Islet of Langerhans (tissue), 1 donor: Measurements from ENCODE around the gene SLC2A4.
"Not testable (repeated sequence)": the region's sequence is repeated elsewhere in the genome, so short reads cannot be mapped to it uniquely, and the experiment has no call there.

Experiments
- FAIRE-seq: peaks from one replicate; lab custom pipeline; 2011; peaks lifted over from hg19 to GRCh38; lab: Jason Lieb, UNC

SLC2A4 gene

GRCh38 chr17:7281074-7281952 is at the start of gene SLC2A4:
SLC2A4 (plus strand) TSS chr17:7281718; CDS start chr17:7281935, 217 bp downstream.
- FAIRE-seq, result no peak

GRCh38 chr17:7232114-7232513 is 49.4 kb upstream of the SLC2A4 start:
- no peak for FAIRE-seq

DNA sequence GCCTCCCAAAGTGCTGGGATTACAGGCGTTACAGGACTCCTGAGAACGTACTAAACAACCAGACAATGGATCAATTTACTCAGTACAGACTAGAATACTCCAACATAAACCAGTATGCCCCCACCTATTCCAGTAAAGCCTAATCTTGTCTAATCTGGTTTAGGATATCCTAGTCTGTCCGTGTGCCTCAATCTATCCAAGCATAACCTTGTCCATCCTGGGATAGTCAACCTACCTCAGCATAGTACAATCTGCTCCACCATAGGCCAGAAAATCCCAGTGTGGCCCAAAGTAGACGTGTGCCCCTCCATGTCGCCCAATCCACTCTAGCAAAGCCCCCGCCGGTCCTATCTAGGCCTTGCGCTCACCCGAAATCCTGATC is 47.8 kb upstream of the SLC2A4 start:
- FAIRE-seq, result no peak

DNA sequence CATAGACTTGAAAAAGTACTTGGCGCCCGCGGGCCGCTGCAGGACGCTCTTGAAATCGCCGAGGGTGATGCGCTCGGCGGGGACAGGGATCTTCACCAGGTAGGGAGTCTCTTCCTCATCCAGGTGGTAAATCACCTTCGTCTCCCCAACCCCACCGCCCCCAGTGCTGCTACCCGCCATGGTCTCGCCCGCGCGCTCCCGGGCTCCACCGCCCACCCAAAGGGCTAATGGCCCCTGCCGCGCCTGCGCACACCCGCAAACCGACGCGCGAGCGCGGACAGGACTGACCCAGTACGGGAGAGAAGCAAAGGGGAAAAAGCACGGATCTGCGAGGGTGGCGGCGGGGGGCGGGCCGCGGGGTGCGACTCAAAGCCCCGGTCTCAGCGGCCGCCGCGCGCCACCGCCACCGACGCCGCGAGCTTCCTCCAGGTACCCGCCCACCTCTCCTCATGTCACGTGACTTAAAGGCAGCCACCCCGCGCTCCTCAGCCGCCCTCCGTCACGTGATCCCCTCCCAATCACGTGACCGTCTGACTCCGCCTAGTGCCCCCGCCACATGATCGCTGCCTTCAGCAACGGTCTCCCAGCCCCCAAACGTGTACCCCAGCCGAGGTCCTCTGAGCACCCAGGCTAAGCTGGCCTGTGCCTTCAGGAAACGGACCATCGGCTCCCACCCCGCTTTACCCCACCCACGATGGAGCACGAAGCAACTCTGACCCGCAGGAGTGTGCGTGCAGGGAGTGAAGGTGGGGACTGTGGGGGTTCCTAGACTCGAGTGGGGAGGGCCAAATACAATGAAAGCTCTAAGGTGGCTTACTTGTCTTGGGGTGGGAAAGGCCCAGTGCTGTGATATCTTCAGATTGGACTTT is 47.2 kb upstream of the SLC2A4 start, which contains the start of gene DVL2:
Gene DVL2, minus strand, starts transcription at position 435 of the 869 bp plus-strand sequence. Its CDS starts 255 bp downstream, at position 180.
- no peak for FAIRE-seq

GRCh38 chr17:7235693-7236665 is 45.5 kb upstream of the SLC2A4 start:
- FAIRE-seq, result no peak

DNA sequence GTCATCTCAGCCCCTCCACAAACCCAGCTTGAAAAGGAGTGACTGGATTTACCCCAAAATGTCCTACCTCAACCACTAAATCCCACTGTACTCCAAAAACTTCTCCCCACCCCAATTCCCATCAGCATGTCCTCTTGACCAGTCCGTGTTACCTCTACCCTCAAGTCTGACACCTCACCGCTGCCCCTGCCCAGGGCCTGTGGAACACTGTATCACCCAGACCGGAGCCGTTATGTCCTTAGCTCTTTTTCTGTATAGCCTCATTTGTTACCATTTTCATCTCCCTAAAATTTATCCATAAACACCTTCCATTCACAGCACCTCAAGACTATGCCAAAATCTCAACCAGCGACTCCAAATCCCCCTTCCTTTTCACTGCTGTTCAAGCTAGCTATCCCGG is 44.7 kb upstream of the SLC2A4 start:
- no peak for FAIRE-seq

DNA sequence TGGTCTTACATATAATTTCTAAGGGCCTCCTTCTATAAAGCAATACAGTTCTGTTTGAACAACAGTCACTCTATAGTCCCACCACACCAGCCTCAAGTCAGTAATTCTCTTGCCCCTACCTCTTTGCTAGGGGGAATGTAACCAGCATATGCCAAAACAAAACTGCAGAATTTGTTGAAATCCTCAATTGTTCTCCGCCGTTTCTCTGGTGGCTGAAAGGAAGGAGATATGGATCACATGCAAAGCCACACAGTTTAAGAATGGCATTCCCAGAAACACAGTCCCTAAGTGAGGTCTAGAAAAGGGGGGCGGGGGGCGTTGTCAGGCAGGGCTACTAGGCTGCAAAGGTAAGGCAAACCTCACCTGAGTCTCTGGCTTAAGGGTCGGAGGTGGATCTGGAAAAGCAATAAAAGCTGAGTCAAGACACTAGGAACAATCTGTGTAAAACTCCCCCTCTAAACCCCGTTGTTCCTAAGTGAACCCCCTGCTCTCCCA is 44.2 kb upstream of the SLC2A4 start:
- FAIRE-seq, result no peak

GRCh38 chr17:7237761-7238419 is 43.6 kb upstream of the SLC2A4 start:
- FAIRE-seq, result no peak

GRCh38 chr17:7238420-7239090 is 43.0 kb upstream of the SLC2A4 start:
- no peak for FAIRE-seq

DNA sequence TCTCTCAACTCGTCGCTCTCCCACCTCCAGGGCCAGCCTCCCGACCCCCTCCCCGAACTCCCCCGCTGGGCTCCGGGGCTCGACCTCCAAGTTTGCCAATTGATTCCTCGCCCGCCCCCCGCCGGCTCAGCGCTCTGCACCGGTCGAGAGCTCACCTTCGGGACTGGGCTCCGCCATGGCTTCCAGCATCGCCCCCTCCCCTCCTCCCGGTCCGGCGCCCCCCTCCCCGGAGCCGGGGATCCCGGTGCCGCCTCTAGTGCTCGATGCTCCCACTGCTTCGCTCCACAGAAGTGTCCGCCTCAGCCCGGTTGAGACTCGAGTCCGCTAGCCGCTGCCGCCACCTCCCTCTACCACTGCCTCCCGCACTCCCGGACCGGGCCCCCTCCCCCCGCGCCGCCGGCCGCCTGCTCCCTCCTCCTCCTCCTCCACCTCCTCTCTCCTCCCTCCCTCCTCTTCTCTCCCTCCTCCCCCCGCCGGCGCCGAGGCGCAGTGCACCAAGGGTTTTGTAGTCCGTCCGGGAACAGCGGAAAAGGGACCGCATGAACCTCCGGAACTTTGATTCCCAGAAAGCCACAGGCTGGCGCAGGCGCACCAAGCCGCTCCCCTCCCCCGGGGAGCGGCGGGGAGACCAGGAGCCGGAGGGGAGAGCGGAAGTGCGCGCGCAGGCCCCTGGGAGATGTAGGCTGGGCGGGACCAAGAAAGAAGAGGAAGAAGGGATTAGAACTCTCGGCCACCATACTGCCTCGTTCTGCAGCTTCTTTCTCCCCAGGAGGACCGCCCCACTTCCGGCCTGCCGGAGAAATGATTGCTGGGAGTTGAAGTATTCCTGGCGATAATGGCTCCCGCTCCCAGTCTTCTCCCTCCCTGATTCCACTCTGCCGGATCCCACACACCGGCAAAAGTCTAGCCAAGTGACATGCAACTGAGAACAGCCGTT is 42.2 kb upstream of the SLC2A4 start, which contains the start of gene PHF23:
Gene PHF23, minus strand, starts transcription at position 367 of the 937 bp plus-strand sequence. Its CDS starts 178 bp downstream, at position 189.
- peak; percentile 84 for FAIRE-seq

DNA sequence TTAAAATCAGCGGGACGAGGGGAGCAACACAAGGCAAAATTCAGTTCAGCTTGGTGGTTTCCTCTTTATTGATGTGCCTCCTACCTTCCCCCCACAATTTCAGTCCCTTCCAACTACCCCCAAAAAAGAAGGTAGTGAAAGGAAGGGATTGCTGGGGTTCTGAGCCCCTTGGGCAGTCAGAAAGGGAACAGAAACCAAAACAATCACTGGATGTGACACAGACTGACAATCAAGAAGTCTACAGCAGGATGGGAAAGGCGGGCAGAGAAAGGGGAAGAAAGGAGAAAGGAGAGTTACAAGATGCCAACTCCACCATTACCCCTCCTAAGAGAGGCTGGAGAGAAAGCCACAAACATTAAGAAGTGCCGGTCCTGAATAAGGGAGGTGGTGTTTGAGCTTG is 41.1 kb upstream of the SLC2A4 start:
- no peak for FAIRE-seq

GRCh38 chr17:7241090-7241733 is 40.3 kb upstream of the SLC2A4 start:
- FAIRE-seq, result no peak

DNA sequence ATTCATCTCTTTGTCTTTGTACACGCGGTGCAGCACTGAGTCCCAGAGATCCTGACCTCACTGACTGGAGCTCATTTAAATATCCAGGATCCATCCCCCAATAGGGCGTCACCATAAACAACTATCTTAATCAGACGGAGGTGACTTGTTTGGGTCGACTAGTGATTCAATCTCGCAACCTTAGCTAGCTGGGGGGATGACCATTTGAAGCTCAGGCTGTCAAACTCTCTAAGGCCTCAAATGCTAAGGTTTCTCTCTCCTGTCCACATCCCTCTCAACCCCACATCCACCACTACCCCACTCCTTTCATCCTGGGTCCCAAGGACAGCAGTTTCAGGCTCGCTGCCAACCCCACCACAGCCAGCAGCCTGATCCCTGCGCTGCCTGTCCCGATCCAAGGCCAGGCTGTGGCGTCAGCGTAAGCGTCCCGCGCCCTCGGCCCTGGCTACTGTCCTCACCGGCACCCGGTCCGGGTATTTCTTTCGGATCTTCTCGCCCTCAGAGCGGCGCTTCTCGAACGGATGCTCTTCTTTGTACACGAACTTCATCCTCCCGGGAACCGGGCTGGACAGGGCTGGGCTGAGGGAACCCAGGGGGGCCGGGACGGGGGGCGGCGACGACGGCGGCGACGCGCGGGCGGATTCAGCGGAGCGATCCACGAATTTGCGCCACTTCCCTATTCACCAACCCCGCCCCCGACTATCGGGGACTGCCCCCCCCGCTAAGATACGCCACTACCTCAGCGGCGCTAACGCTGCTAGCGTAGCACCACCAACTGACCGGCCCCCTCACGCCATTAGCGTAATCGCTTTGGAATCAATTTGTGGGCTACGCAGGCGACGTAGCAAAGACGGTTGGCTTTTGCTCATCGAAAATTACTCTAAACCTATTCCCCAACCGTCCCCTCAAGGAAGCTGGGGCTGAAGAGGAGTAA is 39.5 kb upstream of the SLC2A4 start, which contains the start of gene GABARAP:
Gene GABARAP, minus strand, starts transcription at position 667 of the 934 bp plus-strand sequence. Its CDS starts 119 bp downstream, at position 548.
- peak; percentile 17 for FAIRE-seq

DNA sequence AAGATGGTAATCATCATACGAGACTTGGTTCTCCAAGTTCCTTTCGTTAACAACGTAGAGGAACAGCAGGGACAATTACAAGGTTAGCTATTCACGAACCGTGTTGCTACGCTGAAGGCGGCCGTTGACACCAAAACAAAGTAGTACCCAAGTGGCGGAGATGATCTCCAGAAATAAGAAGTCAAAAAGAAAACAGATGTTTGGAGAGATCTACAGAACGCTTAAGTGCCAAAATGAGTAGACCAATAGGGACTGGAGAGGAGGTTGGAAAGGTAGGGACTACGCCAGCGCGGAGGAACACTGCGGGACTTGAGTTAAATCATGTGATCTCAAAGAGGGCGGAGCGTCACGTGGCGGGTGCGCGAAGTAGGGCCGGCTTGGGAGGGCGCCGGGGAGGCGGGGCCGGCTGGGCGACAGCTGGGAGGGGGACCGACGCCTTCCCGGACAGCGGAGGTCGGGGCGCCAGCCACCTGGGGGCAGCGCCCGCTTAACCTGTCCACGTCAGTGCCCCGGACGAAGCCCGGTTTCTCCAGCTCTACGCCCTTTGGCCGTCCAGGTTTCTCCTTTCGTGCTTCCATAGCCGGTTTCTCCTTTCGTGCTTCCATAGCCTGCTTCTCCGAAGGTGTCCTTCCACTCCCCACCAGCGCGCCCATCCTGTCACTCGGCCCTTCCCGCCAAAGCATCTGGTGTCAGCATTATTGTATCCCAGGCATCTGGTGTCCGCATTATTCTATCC is 38.6 kb upstream of the SLC2A4 start:
- peak; percentile 98 for FAIRE-seq

DNA sequence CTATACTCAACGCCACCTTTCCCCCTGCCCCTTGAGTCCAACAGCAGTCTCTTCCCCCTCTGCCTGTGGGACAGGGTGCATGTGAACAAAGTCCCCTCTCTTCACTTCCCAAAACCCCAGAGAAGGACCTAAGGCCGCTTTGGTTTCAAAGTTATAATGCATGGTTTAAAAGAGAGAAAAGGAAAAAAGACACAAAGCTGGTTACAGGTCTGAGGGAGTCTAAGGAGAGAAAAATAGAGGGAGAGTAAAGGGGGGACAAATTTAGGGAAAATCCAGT is 38.1 kb upstream of the SLC2A4 start:
- no peak for FAIRE-seq

GRCh38 chr17:7243838-7244237 is 37.7 kb upstream of the SLC2A4 start:
- FAIRE-seq, result not testable (repeated sequence)

- no peak for FAIRE-seq
Measured at GRCh38 chr17:7246779-7247178, 34.7 kb upstream of the SLC2A4 start.
